ENCODE results near the gene PML.
"Not testable (repeated sequence)": the region's sequence is repeated elsewhere in the genome, so short reads cannot be mapped to it uniquely, and the experiment has no call there.

PML gene

DNA sequence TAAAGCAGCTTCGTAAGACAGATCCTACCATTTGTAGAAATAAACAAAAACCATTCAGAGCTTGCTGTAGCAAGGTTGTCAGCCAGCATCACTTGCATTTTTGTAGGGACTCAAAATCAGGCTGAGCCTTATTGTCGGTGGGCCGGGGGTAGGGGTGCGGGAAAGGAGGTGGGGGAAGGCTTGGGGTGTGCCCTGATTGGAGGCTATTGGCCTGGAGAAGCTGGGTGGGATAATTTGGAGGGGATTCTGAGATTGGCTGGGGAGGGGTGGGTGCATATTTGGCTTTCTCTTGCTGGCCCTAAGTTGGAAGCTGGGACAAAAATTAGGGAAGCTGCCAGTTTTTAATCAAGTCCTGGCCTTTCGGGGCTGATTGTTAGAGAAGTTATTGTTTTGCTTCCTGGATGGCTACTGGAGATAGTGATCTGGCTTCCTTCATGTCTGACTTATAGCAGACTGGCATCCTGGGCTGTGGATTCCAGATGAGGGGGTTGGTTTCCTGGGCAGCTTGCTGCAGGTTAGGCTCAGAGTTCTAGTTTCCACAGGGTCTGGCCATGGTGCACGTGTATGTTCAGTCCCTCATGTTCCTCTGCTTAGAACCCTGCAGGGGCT lies 25.3 kb upstream of the PML start:
- DNase-seq (ENCODE audit: low spot score) = peak; percentile 35
- Histone ChIP-seq H3K4me1 (ENCODE audit: insufficient read depth, poor library complexity, severe bottlenecking) (peaks cover 5% of the 10 kb centered on the region), H3K27ac (ENCODE audit: poor library complexity, severe bottlenecking) (no peak overlapping the region), H3K36me3 (ENCODE audit: low read depth) (no peaks in the 10 kb centered on the region), H3K9me3 (ENCODE audit: severe bottlenecking) (no peaks in the 10 kb centered on the region), H3K4me3 (ENCODE audit: severe bottlenecking) (no peak overlapping the region), H3K27me3 (ENCODE audit: insufficient read depth, poor library complexity, severe bottlenecking) (no peaks in the 10 kb centered on the region)
- TF ChIP-seq, protein P1, sequence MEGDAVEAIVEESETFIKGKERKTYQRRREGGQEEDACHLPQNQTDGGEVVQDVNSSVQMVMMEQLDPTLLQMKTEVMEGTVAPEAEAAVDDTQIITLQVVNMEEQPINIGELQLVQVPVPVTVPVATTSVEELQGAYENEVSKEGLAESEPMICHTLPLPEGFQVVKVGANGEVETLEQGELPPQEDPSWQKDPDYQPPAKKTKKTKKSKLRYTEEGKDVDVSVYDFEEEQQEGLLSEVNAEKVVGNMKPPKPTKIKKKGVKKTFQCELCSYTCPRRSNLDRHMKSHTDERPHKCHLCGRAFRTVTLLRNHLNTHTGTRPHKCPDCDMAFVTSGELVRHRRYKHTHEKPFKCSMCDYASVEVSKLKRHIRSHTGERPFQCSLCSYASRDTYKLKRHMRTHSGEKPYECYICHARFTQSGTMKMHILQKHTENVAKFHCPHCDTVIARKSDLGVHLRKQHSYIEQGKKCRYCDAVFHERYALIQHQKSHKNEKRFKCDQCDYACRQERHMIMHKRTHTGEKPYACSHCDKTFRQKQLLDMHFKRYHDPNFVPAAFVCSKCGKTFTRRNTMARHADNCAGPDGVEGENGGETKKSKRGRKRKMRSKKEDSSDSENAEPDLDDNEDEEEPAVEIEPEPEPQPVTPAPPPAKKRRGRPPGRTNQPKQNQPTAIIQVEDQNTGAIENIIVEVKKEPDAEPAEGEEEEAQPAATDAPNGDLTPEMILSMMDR (IDR thresholded peaks at IDR 0.05; ENCODE audit: poor library complexity, severe bottlenecking) = no peak
- no peak for ATAC-seq (ENCODE audit: low read depth)

- Histone ChIP-seq H3K4me3 (ENCODE audit: severe bottlenecking) (no peak overlapping the region), H3K9me3 (ENCODE audit: severe bottlenecking) (no peaks in the 10 kb centered on the region), H3K27ac (ENCODE audit: poor library complexity, severe bottlenecking) (no peak overlapping the region), H3K36me3 (ENCODE audit: low read depth) (no peaks in the 10 kb centered on the region), H3K4me1 (ENCODE audit: insufficient read depth, poor library complexity, severe bottlenecking) (no peaks in the 10 kb centered on the region), H3K27me3 (ENCODE audit: insufficient read depth, poor library complexity, severe bottlenecking) (no peaks in the 10 kb centered on the region)
- ATAC-seq (ENCODE audit: low read depth) (peak; percentile 92), DNase-seq (ENCODE audit: low spot score) (no peak)
- TF ChIP-seq, protein P1 (IDR thresholded peaks at IDR 0.05; ENCODE audit: poor library complexity, severe bottlenecking) = peak; percentile 99
Observed at GRCh38 chr15:73972984-73973682, 21.4 kb upstream of the PML start.

- H3K27me3 ChIP-seq (ENCODE audit: insufficient read depth, poor library complexity, severe bottlenecking); H3K36me3 ChIP-seq (ENCODE audit: low read depth); H3K27ac ChIP-seq (ENCODE audit: poor library complexity, severe bottlenecking); ATAC-seq (ENCODE audit: low read depth); H3K4me3 ChIP-seq (ENCODE audit: severe bottlenecking); H3K4me1 ChIP-seq (ENCODE audit: insufficient read depth, poor library complexity, severe bottlenecking); H3K9me3 ChIP-seq (ENCODE audit: severe bottlenecking): not testable (repeated sequence)
- DNase-seq (ENCODE audit: low spot score) = peak; percentile 60
Observed at GRCh38 chr15:73973683-73974200, 20.8 kb upstream of the PML start.

- DNase-seq (ENCODE audit: low spot score); H3K4me1 ChIP-seq (ENCODE audit: insufficient read depth, poor library complexity, severe bottlenecking); H3K9me3 ChIP-seq (ENCODE audit: severe bottlenecking); ATAC-seq (ENCODE audit: low read depth); H3K4me3 ChIP-seq (ENCODE audit: severe bottlenecking); H3K27me3 ChIP-seq (ENCODE audit: insufficient read depth, poor library complexity, severe bottlenecking); H3K27ac ChIP-seq (ENCODE audit: poor library complexity, severe bottlenecking); H3K36me3 ChIP-seq (ENCODE audit: low read depth): not testable (repeated sequence)
Observed at GRCh38 chr15:73975440-73976125, 18.9 kb upstream of the PML start.

GRCh38 chr15:73978896-73979295 lies 15.6 kb upstream of the PML start:
- Histone ChIP-seq H3K4me3 (ENCODE audit: severe bottlenecking) (no peak overlapping the region), H3K27ac (ENCODE audit: poor library complexity, severe bottlenecking) (no peak overlapping the region), H3K4me1 (ENCODE audit: insufficient read depth, poor library complexity, severe bottlenecking) (peaks cover 25% of the 10 kb centered on the region), H3K9me3 (ENCODE audit: severe bottlenecking) (no peaks in the 10 kb centered on the region), H3K36me3 (ENCODE audit: low read depth) (no peaks in the 10 kb centered on the region), H3K27me3 (ENCODE audit: insufficient read depth, poor library complexity, severe bottlenecking) (no peaks in the 10 kb centered on the region)
- ATAC-seq (ENCODE audit: low read depth) (no peak), DNase-seq (ENCODE audit: low spot score) (no peak)
- TF ChIP-seq, protein P1 (IDR thresholded peaks at IDR 0.05; ENCODE audit: poor library complexity, severe bottlenecking) = no peak
